Natural killer cell (primary cell): ENCODE measurements around the gene ZNF385C. TPM values are rescaled to one million over a fixed set of nuclear protein-coding genes. Genes with fewer than 3 reads are reported as not detected.
A peak's percentile ranks its signal among the peaks of the same experiment; 100 is the strongest.
"Not testable (repeated sequence)": the region's sequence is repeated elsewhere in the genome, so short reads cannot be mapped to it uniquely, and the experiment has no call there.

Experiments used
- ATAC-seq, 3 donors: fragments of 150-1000 bp in 2 of 3; fragments of 200-7000 bp in 1 of 3; cut with Tn5 transposase; 1 replicate in 1 of 3; 2 replicates in 2 of 3; pipeline ENCODE4 v1.10.0; 2021; ENCODE audit warnings: mild to moderate bottlenecking in 2 of 3, moderate library complexity in 2 of 3
- DNase-seq, 2 donors: peaks; one replicate each; pipeline versions ENCODE4 v3.0.0 to v3.0.0-alpha.2; 2013 to 2021; ENCODE audit warnings: mixed read lengths in 1 of 2
- H3K27ac ChIP-seq: one replicate; pipeline ENCODE4 v1.5.1; 2013; ENCODE audit warnings: mild to moderate bottlenecking, low read length
- H3K27me3 ChIP-seq: one replicate; pipeline ENCODE4 v1.6.1; 2013; ENCODE audit warnings: low read length; ENCODE audit not compliant: control insufficient read depth, insufficient read depth
- H3K36me3 ChIP-seq: one replicate; pipeline ENCODE4 v1.6.1; 2013; ENCODE audit warnings: low read length; ENCODE audit not compliant: control insufficient read depth, insufficient read depth
- H3K4me1 ChIP-seq: one replicate; pipeline ENCODE4 v1.6.1; 2013; ENCODE audit warnings: low read length; ENCODE audit not compliant: control insufficient read depth, insufficient read depth
- H3K4me3 ChIP-seq: one replicate; pipeline ENCODE4 v1.5.1; 2013; ENCODE audit warnings: low read length
- H3K9me3 ChIP-seq: one replicate; pipeline ENCODE4 v1.6.1; 2013; ENCODE audit warnings: low read length; ENCODE audit not compliant: control insufficient read depth, insufficient read depth
- H3K27ac Mint-ChIP-seq, 2 donors: one replicate each; pipeline ENCODE4 v1.8.0; 2022; ENCODE audit warnings: mild to moderate bottlenecking in 2 of 2, mixed read lengths in 2 of 2, moderate library complexity in 1 of 2
- H3K27me3 Mint-ChIP-seq, 2 donors: one replicate each; pipeline ENCODE4 v1.8.0; 2022; ENCODE audit warnings: low read depth in 2 of 2, mixed read lengths in 2 of 2
- H3K36me3 Mint-ChIP-seq: one replicate; pipeline ENCODE4 v1.8.0; 2022; ENCODE audit warnings: mixed read lengths
- H3K4me1 Mint-ChIP-seq, 2 donors: one replicate each; pipeline ENCODE4 v1.8.0; 2022; ENCODE audit warnings: mixed read lengths in 2 of 2
- H3K4me3 Mint-ChIP-seq: one replicate; pipeline ENCODE4 v1.8.0; 2022; ENCODE audit warnings: mild to moderate bottlenecking, moderate library complexity, mixed read lengths
- H3K9me3 Mint-ChIP-seq, 2 donors: one replicate each; pipeline ENCODE4 v1.8.0; 2022; ENCODE audit warnings: mixed read lengths in 2 of 2
- WGBS: methylation state at CpG from one replicate; pipeline ENCODE4 v1.1.7; 2013; ENCODE audit warnings: missing lambda C conversion rate; ENCODE audit not compliant: insufficient coverage; 5-methylcytosine and 5-hydroxymethylcytosine counted together
- intact Hi-C: fragments of 100-400 bp; cut with micrococcal nuclease; formaldehyde crosslinking; loops from one replicate; pipeline ENCODE4 v1.14.2; 2022
- total RNA-seq, 4 donors: library from RNA; stranded (reverse); fragments of 120-200 nt in 1 of 4; gene quantifications; one replicate each; pipeline versions ENCODE4 v1.2.3 to v1.2.4, GENCODE V29; 2013 to 2022
- TF ChIP-seq, protein P1 (sequence below): fragments of 200-600 bp; IDR thresholded peaks from one replicate; pipeline ENCODE4 v1.8.0; 2022; ENCODE audit warnings: antibody characterized with exemption

The ZNF385C gene, protein sequence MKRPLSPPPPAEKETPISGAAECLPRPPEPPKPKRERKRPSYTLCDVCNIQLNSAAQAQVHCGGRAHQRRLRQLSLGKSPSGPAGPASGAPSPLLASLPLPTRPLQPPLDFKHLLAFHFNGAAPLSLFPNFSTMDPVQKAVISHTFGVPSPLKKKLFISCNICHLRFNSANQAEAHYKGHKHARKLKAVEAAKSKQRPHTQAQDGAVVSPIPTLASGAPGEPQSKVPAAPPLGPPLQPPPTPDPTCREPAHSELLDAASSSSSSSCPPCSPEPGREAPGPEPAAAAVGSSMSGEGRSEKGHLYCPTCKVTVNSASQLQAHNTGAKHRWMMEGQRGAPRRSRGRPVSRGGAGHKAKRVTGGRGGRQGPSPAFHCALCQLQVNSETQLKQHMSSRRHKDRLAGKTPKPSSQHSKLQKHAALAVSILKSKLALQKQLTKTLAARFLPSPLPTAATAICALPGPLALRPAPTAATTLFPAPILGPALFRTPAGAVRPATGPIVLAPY
- total RNA-seq: under 1 TPM in 1 of 3 donors, not detected in 2; 0.28 TPM
- total RNA-seq (2013): 0.14 TPM

DNA sequence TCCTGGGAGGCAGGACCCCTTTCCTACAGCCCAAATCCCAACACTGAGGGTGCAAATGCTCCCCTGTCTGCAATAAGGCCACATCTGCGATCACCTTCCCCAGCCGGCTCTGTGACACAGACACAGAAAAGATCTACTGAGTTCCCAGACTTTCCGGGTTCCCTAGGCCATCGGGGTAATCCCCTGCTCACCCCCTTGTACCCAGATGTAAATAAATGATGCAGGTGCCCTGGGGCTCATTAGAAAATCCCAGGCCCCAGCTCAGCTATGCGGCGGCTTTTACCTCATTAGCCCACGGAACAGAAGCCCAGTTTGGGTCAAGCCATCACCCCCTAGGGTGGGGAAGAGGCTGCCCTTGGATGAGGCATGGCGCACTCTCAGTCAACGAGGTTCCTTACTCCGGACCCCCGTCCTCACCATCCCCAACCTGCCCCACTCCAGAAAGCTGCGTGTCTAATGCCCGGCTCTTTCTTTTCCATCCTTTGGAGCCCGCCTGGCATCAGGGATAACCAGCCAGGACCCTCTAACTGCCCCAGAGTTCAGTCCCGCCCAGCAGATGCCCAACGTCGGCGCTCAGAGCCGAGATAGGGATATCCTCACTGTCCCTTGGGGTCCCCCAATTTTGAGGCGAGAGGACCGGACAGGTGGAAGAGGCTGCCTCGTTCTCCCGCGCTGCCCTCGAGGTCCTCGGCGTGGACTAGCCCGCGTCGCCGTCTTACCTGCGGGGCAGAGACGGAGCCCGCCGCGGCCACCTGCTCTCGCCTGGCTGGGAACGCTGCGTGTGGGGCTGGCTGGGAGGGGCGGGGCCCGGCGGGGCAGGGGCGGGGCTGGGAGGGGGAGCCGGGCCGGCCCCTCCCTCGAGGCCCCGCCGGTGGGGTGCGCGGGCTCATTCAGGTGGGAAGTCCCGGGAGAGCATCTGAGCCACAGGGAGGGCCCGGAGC, at the start of gene ZNF385C:
Gene ZNF385C (minus strand): TSS at position 783 of the 941 bp plus-strand sequence. CDS start 35,417 bp downstream, outside the sequence.
- DNase-seq (peak in 1 of 2 donors; percentile 72), ATAC-seq (peak in 2 of 3 donors; percentile 50 to 64)
- intact Hi-C loops: no loop called here
- TF ChIP-seq, protein P1, sequence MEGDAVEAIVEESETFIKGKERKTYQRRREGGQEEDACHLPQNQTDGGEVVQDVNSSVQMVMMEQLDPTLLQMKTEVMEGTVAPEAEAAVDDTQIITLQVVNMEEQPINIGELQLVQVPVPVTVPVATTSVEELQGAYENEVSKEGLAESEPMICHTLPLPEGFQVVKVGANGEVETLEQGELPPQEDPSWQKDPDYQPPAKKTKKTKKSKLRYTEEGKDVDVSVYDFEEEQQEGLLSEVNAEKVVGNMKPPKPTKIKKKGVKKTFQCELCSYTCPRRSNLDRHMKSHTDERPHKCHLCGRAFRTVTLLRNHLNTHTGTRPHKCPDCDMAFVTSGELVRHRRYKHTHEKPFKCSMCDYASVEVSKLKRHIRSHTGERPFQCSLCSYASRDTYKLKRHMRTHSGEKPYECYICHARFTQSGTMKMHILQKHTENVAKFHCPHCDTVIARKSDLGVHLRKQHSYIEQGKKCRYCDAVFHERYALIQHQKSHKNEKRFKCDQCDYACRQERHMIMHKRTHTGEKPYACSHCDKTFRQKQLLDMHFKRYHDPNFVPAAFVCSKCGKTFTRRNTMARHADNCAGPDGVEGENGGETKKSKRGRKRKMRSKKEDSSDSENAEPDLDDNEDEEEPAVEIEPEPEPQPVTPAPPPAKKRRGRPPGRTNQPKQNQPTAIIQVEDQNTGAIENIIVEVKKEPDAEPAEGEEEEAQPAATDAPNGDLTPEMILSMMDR: no peak
- Mint-ChIP-seq H3K36me3 (no peaks in the 10 kb centered on the region), H3K27ac (no peak within 1 kb of the TSS), H3K9me3 (no peaks in the 10 kb centered on the region), H3K4me1 (peaks cover 0 to 5% of the 10 kb centered on the region in 2 donors), H3K27me3 (peaks cover 13 to 27% of the 10 kb centered on the region in 2 donors), H3K4me3 (no peak within 1 kb of the TSS)
- Histone ChIP-seq H3K27ac (no peak within 1 kb of the TSS), H3K9me3 (no peaks in the 10 kb centered on the region), H3K4me3 (no peak within 1 kb of the TSS), H3K27me3 (peaks cover 9% of the 10 kb centered on the region), H3K4me1 (peaks cover 7% of the 10 kb centered on the region), H3K36me3 (no peaks in the 10 kb centered on the region)
- WGBS: 14% methylated on average over 52 of the region's 52 CpGs

DNA sequence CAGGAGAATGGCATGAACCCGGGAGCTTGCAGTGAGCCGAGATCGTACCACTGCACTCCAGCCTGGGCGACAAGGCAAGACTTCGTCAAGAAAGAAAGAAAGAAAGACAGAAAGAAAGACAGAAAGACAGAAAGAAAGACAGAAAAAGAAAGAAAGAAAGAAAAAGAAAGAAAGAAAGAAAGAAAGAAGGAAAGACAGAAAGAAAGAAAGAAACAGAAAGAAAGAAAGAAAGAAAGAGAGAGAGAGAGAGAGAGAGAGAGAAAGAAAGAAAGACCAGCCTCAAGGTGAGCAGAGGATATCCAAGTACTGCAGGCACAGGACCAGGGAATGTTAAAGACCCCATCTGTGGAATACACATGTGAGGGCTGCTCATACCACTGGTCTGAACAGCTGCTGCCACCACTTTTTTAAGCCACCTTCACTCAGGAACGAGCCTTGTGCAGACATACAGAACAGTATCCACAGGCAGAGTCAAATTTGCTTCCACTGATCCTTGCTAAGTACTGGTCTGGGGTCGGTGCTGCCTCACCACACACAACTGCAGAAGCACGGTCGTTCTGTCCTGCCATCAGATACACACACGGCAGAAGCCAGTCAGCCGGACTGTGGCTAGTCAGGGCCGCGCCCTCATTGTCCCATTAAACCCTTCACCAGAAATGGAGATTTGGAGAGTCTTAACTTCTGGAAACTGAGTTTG, 48.8 kb upstream of the ZNF385C start:
- H3K27ac ChIP-seq: no peak overlapping the region
- intact Hi-C loops: no loop called here
- DNase-seq: no peak
- TF ChIP-seq, protein P1: no peak
- H3K9me3 ChIP-seq: no peaks in the 10 kb centered on the region
- H3K4me1 Mint-ChIP-seq: peaks cover 27 to 48% of the 10 kb centered on the region in 2 donors
- ATAC-seq: no peak
- no peak overlapping the region for H3K4me3 Mint-ChIP-seq
- H3K27me3 ChIP-seq: no peaks in the 10 kb centered on the region
- no peak overlapping the region for H3K4me3 ChIP-seq
- H3K36me3 ChIP-seq: peaks cover 21% of the 10 kb centered on the region
- no peaks in the 10 kb centered on the region for H3K4me1 ChIP-seq
- no peaks in the 10 kb centered on the region for H3K27me3 Mint-ChIP-seq
- no peaks in the 10 kb centered on the region for H3K36me3 Mint-ChIP-seq
- 93% methylated on average over 13 of the region's 13 CpGs for WGBS
- H3K27ac Mint-ChIP-seq: no peak overlapping the region
- no peaks in the 10 kb centered on the region for H3K9me3 Mint-ChIP-seq

DNA sequence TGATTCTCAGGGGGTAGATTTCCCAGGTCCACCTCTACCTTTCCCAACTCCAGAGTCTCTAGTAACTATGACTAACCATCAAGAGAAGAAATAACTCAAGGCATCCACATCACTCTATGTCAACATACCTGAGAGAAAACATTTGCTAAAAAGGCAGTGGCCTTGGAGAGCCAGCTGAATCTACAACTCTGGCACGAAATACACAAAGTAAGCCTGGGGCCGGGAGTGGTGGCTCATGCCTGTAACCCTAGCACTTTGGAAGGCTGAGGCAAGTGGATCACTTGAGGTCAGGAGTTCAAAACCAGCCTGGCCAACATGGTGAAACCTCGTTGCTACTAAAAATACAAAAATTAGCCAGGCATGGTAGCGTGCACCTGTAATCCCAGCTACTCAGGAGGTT, 44.9 kb upstream of the ZNF385C start:
- intact Hi-C loops, H3K27ac Mint-ChIP-seq, H3K36me3 Mint-ChIP-seq, H3K27me3 Mint-ChIP-seq, H3K4me3 Mint-ChIP-seq, H3K9me3 Mint-ChIP-seq, H3K9me3 ChIP-seq, H3K4me3 ChIP-seq, H3K27me3 ChIP-seq, H3K4me1 ChIP-seq, DNase-seq, ATAC-seq, H3K27ac ChIP-seq: not testable (repeated sequence)
- H3K4me1 Mint-ChIP-seq: peaks cover 34 to 47% of the 10 kb centered on the region in 2 donors
- peaks cover 23% of the 10 kb centered on the region for H3K36me3 ChIP-seq
- 95% methylated on average over 4 of the region's 4 CpGs for WGBS
